NOMO-1 (cell line): ENCODE data around the gene STK25.
"Not testable (repeated sequence)": the region's sequence is repeated elsewhere in the genome, so short reads cannot be mapped to it uniquely, and the experiment has no call there.

Experiments
- DNase-seq, 2 experiments: peaks; one replicate each; lab custom pipeline; 2025; ENCODE audit not compliant: unreplicated experiment in 2 of 2; lab: John Stamatoyannopoulos, UW

The STK25 gene

GRCh38 chr2:241511091-241511741 lies 2.8 kb upstream of the STK25 start:
- no peak for DNase-seq

- no peak for DNase-seq
Measured at GRCh38 chr2:241509155-241509784, 886 bp upstream of the STK25 start.

DNA sequence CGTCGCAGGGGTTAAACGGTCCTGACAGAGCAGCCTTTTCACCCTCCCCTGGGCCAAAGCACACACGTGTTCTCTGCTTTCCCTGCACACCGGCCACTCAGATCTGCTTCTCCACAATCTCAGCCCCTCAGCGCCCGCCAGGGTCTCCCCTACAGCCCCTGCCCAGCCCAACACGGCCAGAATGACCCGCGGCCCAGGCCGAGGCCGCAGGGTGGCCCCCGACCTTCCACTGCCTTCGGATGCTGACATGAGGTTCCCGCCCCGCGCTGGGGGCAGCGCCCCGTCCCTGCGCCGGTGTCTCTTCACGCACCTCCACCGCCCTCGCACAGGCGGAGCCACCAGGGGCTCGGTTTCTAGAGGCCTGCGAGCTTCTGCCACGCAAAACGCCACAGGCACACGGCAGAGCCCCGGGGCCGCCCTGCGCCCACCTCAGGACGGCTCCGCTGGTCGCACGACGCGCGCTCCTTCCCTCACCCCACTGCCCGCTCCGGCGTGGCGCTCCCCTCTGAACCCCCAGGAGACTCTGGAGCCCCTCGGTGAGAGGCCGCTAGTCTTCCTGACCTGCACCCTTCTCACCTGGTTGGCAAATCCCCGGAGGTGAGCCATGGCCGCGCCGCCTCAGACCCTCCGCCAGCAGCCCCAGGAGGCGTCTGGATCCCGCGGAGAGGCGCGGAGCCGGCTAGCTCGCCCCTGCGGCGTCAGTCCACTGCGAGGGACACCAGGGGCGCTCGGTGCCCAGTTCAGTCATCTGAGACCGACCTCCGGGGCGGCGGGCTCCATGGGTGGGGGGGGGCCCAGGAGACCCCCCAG lies 749 bp downstream of the STK25 start:
- peak in 1 of 2 experiments; percentile 19 for DNase-seq

DNA sequence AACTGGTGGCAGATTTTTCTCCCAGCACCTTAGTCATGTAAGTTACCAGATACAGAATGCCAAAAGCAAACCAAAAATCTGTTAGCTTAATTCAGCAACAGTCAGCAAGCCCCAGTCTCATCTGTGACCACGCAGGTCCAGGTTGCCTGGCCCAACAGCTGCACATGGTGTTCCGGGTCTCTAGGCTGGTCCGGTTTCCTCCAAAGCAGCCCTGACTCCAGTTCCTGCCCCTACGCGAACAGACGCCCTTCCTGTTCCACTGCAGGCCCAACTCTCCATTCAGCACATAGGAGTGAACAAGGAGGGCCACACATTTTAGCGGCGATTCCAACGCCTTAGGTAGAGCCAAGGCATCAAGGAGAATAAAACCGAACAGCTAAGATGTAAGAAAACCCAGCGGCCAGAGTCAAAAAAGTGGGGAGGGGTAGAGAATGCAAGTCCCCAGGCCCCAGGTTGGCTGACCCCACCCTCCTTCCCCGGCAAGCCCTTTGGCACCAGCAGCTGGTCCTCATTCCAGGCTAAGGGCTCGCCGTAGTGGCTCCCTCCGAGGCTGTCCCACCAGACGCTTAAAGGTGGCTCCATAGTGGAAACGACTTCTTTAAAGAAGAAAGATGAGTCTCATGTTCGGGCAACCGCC lies 1.5 kb downstream of the STK25 start:
- DNase-seq = no peak

GRCh38 chr2:241506317-241506716 lies 2.1 kb downstream of the STK25 start:
- not testable (repeated sequence) for DNase-seq

DNA sequence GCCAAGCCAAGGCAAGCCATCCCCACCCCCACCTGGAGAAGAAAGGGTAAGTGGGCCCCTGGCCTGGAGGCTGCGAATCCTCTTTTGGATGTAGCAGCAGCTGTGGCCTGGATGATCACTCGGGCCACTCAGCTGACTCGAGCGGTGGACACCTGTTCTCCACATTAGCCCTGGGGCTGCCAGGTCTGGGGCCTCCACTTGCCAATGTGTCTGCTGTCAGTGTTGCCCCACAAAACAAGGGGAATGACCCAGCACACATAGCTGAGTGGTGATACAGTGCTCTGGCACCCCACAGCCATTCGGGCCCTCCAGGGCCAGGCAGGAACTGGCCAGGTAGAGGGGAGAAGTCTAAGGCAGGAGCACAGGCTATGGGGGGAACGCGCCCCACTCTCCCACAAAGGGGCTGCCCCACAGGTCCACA lies 2.6 kb downstream of the STK25 start:
- no peak for DNase-seq

DNA sequence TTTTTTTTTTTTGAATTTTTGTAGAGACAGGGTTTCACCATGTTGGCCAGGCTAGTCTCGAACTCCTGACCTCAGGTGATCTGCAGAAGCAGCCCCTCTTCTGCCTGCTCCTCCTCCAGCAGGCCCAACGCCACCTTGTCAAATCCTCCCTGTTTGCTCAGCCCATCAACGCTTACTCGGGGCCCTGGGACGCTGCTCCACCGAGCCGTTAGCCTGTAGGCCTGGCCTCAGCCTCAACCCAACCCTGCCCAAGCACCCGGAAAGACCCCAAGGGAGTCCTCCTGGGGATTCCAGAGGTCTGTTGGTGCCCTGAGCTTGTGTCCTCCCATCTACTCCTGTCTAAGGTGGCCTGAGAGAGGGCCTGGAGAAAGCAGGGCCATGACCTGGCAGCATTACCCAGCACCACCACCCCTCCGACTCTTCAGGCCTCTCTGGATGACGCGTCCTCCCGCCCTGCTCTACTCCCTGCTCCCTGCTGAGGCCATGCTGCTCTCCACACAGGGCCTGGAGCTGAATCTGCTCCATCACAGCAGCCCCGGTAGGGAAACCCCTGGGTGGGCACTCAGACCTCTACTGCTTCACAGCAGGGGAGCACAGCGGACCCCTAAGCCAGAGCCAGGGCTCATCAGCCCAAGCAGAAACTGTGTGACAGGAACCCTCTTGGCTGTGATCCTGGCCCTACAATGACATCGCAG lies 3.2 kb downstream of the STK25 start:
- DNase-seq = no peak

DNA sequence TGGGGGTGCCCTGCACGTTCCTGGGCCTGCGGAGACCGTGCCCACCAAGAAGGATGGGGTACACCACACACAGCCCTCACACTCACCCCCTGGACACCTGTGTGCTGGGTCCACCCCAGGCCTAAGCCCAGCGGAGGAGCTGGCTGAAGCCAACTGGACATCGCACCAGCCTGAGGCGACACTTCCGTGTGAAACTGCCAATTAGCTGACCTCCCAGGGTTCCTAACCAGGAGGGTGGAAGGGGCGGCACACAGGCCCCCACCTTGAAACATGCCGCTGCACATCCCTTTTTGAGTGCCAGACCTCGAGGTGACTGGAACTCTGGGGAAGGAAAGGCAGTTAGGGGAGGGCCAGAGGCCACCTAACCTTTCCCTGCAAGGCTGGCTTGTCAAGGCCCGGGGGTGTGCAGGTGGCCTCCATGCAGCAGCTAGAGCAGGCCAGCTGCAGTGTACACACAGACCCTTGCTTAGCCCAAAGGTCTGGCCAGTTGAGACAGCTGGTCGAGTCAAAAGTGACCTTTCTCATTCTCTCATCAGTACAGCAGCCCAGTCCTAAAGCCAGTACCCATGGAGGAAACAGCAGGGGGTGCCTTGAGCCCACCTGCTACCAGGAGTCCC lies 4.5 kb downstream of the STK25 start:
- DNase-seq = no peak

- no peak for DNase-seq
Measured at GRCh38 chr2:241502281-241502680, 6.1 kb downstream of the STK25 start.

GRCh38 chr2:241501551-241501950 lies 6.8 kb downstream of the STK25 start:
- DNase-seq = no peak

DNA sequence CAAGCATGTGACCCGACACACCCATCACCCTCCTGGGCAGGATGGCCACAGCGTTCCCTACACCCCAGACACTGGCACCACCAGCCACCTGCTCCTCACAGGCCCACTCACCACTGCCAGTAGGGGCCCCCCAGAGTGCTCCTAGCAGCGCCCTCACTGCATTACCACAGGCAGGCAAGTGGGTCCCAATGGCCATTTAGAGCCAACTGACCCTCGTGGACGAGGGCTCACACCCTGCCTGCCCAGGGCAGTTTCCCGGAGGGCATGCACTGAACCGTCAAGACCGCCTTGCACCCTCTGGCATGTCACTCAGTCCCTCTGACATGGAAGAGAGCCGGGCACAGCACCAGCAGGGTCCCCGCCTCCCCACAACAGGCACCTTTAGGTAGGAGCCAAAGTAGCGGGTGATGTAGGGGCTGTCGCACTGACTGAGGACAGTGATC lies 7.3 kb downstream of the STK25 start:
- DNase-seq = no peak

DNA sequence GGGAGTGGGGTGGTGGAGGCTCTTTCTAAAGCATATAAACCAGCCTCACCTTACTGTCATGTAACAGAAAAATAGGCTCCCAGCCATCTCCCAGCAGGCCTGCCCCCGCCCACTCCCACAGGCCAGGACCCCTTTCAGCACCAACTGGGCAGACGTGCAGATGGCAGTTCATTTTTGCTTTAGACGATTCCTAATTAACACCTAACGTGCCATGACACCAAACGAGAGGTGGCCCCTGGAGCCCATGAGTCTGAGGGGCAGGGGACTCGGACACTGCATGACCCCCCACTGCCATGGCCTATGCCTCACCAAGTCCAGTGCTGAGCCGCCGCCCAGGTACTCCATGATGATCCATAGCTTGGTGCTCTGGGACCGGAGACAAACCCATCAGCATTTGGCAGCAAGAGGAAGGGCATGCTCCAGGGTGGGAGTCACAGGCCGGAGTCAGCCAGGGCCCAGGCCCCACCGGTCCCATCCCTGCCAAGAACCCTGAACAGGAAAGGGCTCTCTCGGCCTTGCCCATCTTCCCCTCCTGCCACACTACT lies 7.9 kb downstream of the STK25 start:
- no peak for DNase-seq

DNA sequence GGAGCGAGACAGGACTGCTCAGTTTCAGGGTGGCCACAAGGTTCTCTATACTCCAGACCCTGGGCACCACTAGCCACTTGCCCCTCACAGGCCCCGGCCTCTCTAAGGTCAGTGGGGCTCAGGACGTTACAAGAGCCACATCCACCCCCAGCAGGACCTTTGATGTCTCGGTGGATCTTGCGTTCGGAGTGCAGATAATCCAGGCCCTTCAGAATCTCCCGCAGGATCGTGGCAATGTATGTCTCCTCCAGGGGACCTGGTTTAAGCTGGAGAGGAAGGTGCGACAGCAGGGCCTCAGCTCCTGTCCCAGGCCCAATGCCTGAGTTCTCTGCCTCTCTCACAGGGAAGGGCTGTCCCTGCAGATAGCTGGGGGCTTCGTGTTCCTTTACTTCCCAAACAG lies 8.4 kb downstream of the STK25 start:
- no peak for DNase-seq

GRCh38 chr2:241499146-241499965 lies 9.0 kb downstream of the STK25 start:
- DNase-seq = no peak

DNA sequence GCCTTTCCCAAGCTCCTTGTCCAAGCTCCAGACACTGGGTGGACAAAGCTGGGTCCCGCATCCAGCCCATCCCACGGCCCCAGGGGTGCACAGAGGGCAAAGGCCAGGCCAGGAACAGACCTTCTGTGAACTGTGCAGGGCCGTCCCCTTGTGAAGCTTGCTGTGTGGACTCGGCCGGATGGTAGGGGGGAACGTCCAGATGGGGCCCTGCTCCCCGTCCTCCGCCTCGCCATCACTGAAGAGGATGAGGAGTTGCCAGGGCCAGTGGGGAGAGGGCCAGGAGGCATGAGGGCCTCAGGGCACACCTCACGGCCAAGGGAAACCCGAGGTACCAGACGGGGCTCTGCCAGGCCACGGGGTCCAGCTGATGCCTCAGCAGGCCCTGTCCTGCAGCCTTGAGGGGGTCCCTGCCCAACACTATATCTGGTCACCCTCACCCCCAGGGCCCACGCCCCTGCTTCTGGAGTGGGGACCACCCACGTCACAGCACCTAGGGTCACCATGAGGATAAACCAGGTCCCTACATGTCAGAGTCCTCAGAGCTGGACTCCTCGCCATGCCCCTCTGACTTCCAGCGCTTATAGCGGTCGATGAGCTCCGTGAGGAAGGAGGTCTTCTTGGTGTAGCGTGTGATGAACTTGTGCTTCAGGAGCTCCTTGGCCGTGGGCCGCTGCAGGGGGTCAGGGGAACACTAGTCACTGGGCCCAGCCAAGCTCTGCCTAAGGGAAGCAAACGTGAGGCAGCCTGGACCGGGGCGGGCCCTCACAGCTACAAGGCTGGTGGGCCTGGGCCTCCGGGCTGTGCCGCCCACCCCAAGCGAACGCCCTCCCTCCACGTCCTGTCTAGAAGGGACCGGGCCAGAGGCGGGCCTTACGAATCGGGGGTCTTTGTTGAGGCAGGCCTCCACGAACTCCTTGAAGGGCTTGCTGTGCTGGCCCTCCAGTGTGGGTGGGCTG lies 10.0 kb downstream of the STK25 start:
- DNase-seq = no peak

- no peak for DNase-seq
Measured at GRCh38 chr2:241496904-241497877, 11.2 kb downstream of the STK25 start.
